K562 (cell line): ENCODE data around the gene OSBP2. TPM values are rescaled to one million over a fixed set of nuclear protein-coding genes. Genes with fewer than 3 reads are reported as not detected.

Experiments used
- ADNP ChIP-seq: fragments of 200-800 bp; sonication (Bioruptor generic); IDR thresholded peaks from 2 replicates; pipeline ENCODE4 v1.6.1; 2016; ENCODE audit warnings: missing genetic modification characterization, missing compliant biosample characterization
- CBFA2T2 ChIP-seq: fragments of 450-650 bp; conservative IDR thresholded peaks from 2 replicates; pipeline ENCODE4 v1.6.1; 2017; ENCODE audit warnings: mild to moderate bottlenecking
- CEBPB ChIP-seq: fragments of 450-650 bp; IDR thresholded peaks from 2 replicates; pipeline ENCODE4 v1.6.1; 2016; ENCODE audit warnings: missing genetic modification characterization, missing compliant biosample characterization
- DPF2 ChIP-seq: fragments of 450-650 bp; IDR thresholded peaks from 2 replicates; pipeline ENCODE4 v1.6.1; 2016
- ELF4 ChIP-seq: fragments of 450-650 bp; formaldehyde crosslinking; IDR thresholded peaks from 2 replicates; pipeline ENCODE4 v1.4.0; 2022; ENCODE audit warnings: missing genetic modification characterization
- HOXB6 ChIP-seq: fragments of 250-450 bp; sonication (Bioruptor Pico); IDR thresholded peaks from 2 replicates; pipeline ENCODE4 v1.5.1; 2022; ENCODE audit warnings: mild to moderate bottlenecking, borderline replicate concordance
- KAT2B ChIP-seq: IDR thresholded peaks from one replicate; pipeline ENCODE4 v1.6.1; 2012; ENCODE audit warnings: low read depth, mild to moderate bottlenecking, control low read depth, inconsistent platforms, low read length, moderate library complexity
- PCBP2 ChIP-seq: fragments of 200-400 bp; formaldehyde crosslinking; IDR thresholded peaks from 2 replicates; pipeline ENCODE4 v1.6.1; 2018; ENCODE audit warnings: low read length, low read depth, mild to moderate bottlenecking, moderate library complexity; ENCODE audit not compliant: poor library complexity, severe bottlenecking
- SIRT6 ChIP-seq: IDR thresholded peaks from one replicate; pipeline ENCODE4 v1.6.1; 2012; ENCODE audit warnings: low read depth, mild to moderate bottlenecking, control low read depth, inconsistent platforms, low read length, moderate library complexity
- SOX6 ChIP-seq: fragments of 450-650 bp; IDR thresholded peaks from 2 replicates; pipeline ENCODE4 v1.6.1; 2014; ENCODE audit warnings: mild to moderate bottlenecking
- TCF3 ChIP-seq: sonication (generic); formaldehyde crosslinking; IDR thresholded peaks from 2 replicates; pipeline ENCODE4 v1.4.0; 2020; ENCODE audit warnings: mild to moderate bottlenecking, missing genetic modification reagents
- WHSC1 ChIP-seq: IDR thresholded peaks from one replicate; pipeline ENCODE4 v1.6.1; 2012; ENCODE audit warnings: low read length, control low read depth, inconsistent platforms
- ZBTB1 ChIP-seq: sonication (generic); formaldehyde crosslinking; IDR thresholded peaks from 2 replicates; pipeline ENCODE4 v1.8.1; 2023; ENCODE audit warnings: missing genetic modification reagents, low read depth, mild to moderate bottlenecking, borderline replicate concordance
- ZC3H11A ChIP-seq: IDR thresholded peaks from 2 replicates; pipeline ENCODE4 v1.6.1; 2012; ENCODE audit warnings: low read depth, low read length, improper control_type of control experiment
- ZNF217 ChIP-seq: sonication (generic); formaldehyde crosslinking; IDR thresholded peaks from 2 replicates; pipeline ENCODE4 v1.8.0; 2022; ENCODE audit warnings: mild to moderate bottlenecking, missing genetic modification reagents
- ZNF76 ChIP-seq: fragments of 250-450 bp; sonication (Bioruptor Pico); IDR thresholded peaks from 2 replicates; pipeline ENCODE4 v1.4.0; 2020; ENCODE audit warnings: mild to moderate bottlenecking, moderate library complexity, borderline replicate concordance
- polyA plus RNA-seq, 8 experiments: library from polyadenylated mRNA; depleted of rRNA in 4 of 8; stranded (reverse) in 5 of 8; unstranded in 3 of 8; fragments of >200 nt; fragmentation: Nextera tagmentation in 2 of 8; fragmentation: Illumina TruSeq in 1 of 8; extraction: Ambion mirVana in 2 of 8; extraction: Trizol in 1 of 8; gene quantifications; 2 replicates each; pipeline versions ENCODE4 v1.2.1 to v1.2.3, GENCODE V29; 2011 to 2014; ENCODE audit warnings: inconsistent platforms in 1 of 8, missing spikeins in 1 of 8
- total RNA-seq, 7 experiments: library from RNA; depleted of rRNA in 6 of 7; stranded (reverse); fragments of >200 nt in 6 of 7; fragmentation: Illumina TruSeq in 2 of 7; extraction: Trizol in 2 of 7; gene quantifications; 2 replicates each; pipeline versions ENCODE4 v1.2.1 to v1.2.3, GENCODE V29; 2011 to 2021; ENCODE audit warnings: low replicate concordance in 1 of 7
- TF ChIP-seq, protein P1 (sequence below): fragments of 450-650 bp; IDR thresholded peaks from 2 replicates; pipeline ENCODE4 v1.6.1; 2016; ENCODE audit warnings: mild to moderate bottlenecking, moderate library complexity
- TF ChIP-seq, protein P2 (sequence below): fragments of 450-650 bp; IDR thresholded peaks from 2 replicates; pipeline ENCODE4 v1.6.1; 2016; ENCODE audit warnings: missing biosample characterization, missing genetic modification characterization

Gene OSBP2
- total and polyA plus RNA-seq, 9 of the 15 experiments (the other 6 are each of a cell fraction or from before 2014, with no cell fraction given), result 0.52 to 29.5 (median 21.6) TPM

DNA sequence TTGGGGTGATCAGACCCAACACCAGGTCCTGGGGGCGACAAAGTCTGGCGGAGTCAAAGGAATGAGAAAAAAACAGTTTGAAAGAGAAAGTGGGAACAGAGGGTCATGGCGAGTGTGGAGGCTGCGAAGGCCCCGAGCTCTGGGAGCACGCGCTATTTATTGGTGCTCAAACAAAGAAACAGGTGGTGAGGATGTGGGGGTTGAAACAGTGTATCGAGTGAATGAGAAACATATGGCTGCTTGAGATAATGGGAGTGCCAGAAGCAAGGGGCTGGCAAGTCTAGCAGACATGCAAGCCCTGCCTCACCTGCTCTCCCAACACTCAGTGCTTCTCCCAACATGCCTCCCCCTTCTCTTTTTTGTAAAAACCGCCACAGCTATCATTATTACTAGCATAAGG, 19.2 kb upstream of the OSBP2 start (continued):
- TF ChIP-seq, protein P1, sequence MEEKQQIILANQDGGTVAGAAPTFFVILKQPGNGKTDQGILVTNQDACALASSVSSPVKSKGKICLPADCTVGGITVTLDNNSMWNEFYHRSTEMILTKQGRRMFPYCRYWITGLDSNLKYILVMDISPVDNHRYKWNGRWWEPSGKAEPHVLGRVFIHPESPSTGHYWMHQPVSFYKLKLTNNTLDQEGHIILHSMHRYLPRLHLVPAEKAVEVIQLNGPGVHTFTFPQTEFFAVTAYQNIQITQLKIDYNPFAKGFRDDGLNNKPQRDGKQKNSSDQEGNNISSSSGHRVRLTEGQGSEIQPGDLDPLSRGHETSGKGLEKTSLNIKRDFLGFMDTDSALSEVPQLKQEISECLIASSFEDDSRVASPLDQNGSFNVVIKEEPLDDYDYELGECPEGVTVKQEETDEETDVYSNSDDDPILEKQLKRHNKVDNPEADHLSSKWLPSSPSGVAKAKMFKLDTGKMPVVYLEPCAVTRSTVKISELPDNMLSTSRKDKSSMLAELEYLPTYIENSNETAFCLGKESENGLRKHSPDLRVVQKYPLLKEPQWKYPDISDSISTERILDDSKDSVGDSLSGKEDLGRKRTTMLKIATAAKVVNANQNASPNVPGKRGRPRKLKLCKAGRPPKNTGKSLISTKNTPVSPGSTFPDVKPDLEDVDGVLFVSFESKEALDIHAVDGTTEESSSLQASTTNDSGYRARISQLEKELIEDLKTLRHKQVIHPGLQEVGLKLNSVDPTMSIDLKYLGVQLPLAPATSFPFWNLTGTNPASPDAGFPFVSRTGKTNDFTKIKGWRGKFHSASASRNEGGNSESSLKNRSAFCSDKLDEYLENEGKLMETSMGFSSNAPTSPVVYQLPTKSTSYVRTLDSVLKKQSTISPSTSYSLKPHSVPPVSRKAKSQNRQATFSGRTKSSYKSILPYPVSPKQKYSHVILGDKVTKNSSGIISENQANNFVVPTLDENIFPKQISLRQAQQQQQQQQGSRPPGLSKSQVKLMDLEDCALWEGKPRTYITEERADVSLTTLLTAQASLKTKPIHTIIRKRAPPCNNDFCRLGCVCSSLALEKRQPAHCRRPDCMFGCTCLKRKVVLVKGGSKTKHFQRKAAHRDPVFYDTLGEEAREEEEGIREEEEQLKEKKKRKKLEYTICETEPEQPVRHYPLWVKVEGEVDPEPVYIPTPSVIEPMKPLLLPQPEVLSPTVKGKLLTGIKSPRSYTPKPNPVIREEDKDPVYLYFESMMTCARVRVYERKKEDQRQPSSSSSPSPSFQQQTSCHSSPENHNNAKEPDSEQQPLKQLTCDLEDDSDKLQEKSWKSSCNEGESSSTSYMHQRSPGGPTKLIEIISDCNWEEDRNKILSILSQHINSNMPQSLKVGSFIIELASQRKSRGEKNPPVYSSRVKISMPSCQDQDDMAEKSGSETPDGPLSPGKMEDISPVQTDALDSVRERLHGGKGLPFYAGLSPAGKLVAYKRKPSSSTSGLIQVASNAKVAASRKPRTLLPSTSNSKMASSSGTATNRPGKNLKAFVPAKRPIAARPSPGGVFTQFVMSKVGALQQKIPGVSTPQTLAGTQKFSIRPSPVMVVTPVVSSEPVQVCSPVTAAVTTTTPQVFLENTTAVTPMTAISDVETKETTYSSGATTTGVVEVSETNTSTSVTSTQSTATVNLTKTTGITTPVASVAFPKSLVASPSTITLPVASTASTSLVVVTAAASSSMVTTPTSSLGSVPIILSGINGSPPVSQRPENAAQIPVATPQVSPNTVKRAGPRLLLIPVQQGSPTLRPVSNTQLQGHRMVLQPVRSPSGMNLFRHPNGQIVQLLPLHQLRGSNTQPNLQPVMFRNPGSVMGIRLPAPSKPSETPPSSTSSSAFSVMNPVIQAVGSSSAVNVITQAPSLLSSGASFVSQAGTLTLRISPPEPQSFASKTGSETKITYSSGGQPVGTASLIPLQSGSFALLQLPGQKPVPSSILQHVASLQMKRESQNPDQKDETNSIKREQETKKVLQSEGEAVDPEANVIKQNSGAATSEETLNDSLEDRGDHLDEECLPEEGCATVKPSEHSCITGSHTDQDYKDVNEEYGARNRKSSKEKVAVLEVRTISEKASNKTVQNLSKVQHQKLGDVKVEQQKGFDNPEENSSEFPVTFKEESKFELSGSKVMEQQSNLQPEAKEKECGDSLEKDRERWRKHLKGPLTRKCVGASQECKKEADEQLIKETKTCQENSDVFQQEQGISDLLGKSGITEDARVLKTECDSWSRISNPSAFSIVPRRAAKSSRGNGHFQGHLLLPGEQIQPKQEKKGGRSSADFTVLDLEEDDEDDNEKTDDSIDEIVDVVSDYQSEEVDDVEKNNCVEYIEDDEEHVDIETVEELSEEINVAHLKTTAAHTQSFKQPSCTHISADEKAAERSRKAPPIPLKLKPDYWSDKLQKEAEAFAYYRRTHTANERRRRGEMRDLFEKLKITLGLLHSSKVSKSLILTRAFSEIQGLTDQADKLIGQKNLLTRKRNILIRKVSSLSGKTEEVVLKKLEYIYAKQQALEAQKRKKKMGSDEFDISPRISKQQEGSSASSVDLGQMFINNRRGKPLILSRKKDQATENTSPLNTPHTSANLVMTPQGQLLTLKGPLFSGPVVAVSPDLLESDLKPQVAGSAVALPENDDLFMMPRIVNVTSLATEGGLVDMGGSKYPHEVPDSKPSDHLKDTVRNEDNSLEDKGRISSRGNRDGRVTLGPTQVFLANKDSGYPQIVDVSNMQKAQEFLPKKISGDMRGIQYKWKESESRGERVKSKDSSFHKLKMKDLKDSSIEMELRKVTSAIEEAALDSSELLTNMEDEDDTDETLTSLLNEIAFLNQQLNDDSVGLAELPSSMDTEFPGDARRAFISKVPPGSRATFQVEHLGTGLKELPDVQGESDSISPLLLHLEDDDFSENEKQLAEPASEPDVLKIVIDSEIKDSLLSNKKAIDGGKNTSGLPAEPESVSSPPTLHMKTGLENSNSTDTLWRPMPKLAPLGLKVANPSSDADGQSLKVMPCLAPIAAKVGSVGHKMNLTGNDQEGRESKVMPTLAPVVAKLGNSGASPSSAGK, result peak; percentile 79
- TF ChIP-seq ELF4 (CRISPR knock-in tag) (no peak), SOX6 (peak; percentile 40; the same call in 1 of the 2 replicates), TCF3 (CRISPR knock-in tag) (peak; percentile 82), PCBP2 (no peak), ADNP (no peak), ZNF76 (CRISPR knock-in tag) (no peak), WHSC1 (no peak), SIRT6 (no peak), HOXB6 (CRISPR knock-in tag) (no peak), KAT2B (no peak), ZC3H11A (no peak), ZBTB1 (CRISPR knock-in tag) (no peak), DPF2 (no peak), CBFA2T2 (peak; percentile 79), ZNF217 (CRISPR knock-in tag) (no peak), CEBPB (no peak)
- TF ChIP-seq, protein P2, sequence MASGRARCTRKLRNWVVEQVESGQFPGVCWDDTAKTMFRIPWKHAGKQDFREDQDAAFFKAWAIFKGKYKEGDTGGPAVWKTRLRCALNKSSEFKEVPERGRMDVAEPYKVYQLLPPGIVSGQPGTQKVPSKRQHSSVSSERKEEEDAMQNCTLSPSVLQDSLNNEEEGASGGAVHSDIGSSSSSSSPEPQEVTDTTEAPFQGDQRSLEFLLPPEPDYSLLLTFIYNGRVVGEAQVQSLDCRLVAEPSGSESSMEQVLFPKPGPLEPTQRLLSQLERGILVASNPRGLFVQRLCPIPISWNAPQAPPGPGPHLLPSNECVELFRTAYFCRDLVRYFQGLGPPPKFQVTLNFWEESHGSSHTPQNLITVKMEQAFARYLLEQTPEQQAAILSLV (tag), result no peak
